HG03045 (cell line): ENCODE data around the gene ZNF25.
"Not testable (repeated sequence)": the region's sequence is repeated elsewhere in the genome, so short reads cannot be mapped to it uniquely, and the experiment has no call there.

Source experiments
- ATAC-seq: cut with Tn5 transposase; IDR thresholded peaks from one replicate; pipeline ENCODE4 v1.9.1; 2021; ENCODE audit warnings: mild to moderate bottlenecking, moderate library complexity; ENCODE audit not compliant: unreplicated experiment

Gene ZNF25

DNA sequence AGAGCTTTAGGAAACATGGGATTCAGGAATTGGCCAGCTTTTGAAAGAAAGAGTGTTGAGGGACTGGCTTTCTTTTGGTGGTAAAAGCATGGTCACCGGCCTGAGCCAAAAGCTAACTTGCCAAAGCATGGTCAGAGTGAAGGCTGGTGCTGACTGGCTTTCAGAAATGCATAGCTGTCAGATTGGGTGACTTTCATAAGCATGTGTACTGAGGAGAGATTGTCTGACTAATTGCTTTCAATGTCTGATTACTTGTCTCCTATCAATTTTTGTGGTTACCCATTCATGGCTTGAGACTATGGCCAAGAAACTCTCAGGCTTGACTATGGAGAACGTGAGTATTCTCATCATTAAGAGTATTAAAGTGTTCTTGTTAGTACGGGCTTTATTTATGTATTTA is 28.2 kb downstream of the ZNF25 start:
- ATAC-seq: no peak

GRCh38 chr10:37947526-37947925 is 28.9 kb downstream of the ZNF25 start:
- no peak for ATAC-seq

DNA sequence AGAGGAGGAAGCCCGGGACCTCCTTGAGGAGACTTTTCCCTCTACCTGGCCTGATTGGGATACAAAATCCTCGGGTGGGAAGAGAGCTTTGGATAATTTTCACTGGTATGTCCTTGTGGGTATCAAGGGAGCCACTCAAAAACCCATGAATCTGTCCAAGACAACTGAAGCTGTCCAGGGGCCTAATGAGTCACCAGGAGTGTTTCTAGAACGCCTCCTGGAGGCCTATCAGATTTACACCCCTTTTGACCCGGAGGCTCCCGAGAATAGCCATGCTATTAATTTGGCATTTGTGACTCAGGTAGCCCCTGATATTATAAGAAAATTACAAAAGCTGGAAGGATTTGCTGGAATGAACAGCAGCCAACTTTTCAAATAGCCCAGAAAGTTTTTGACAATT is 38.6 kb downstream of the ZNF25 start:
- ATAC-seq: no peak

- no peak for ATAC-seq
These were observed 41.7 kb downstream of the ZNF25 start for GRCh38 chr10:37934791-37935190.

DNA sequence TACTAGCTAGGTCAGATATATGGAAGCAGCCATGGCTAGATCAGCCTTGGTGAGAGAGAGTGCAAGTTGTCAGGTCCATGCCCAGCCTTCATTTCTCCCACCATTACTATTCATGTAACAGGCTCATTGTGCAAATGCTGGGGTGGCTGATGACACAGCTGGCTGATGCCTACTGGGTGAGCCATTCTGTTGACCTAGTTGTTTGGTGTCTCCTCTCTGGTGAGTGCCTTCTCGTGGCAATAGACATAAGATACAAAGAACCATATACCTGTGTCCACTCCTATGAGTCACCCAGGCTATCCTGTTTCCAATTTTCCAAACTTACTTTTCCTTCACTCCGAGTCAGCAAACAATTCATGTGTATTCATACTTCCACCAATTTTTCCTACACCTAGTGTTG is 46.0 kb downstream of the ZNF25 start:
- ATAC-seq: no peak

GRCh38 chr10:37908165-37908564 is 68.3 kb downstream of the ZNF25 start:
- ATAC-seq: not testable (repeated sequence)

DNA sequence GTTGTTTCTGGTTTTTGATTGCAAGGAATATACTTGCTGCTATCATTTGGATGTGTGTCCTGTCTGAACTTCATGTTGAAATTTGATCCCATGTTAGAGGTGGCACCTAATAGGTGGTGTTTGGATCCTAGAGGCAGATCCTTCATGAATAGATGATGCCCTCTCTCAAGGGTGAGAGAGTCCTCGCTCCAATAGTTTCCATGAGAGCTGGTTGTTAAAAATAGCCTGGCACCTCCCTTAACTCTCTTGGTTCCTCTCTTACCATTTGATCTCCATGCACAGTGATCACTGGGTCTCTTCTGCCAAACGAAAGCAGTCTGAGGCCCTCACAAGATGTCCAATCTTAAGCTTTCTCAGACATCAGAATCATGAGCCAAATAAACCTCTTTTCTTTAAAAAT is 70.1 kb downstream of the ZNF25 start:
- ATAC-seq: no peak
